MCF 10A (cell line): ENCODE results near the gene THADA. TPM values are rescaled to one million over a fixed set of nuclear protein-coding genes. Genes with fewer than 3 reads are reported as not detected.

Source experiments
- BruUV-seq: library from RNA; stranded (reverse); fragments of 400-500 nt; replicated peaks from 2 replicates; lab custom pipeline; 2021; lab: Mats Ljungman, UMichigan
- CTCF ChIA-PET: fragments of 300-600 bp; sonication (Branson Sonifier 250); formaldehyde crosslinking; extraction: SDS; loops from one replicate; lab custom pipeline; 2021; ENCODE audit warnings: antibody characterized with exemption, inconsistent platforms; lab: Yijun Ruan, JAX
- POLR2A ChIA-PET: fragments of 300-600, 350-650 bp; sonication (Branson Sonifier 250); formaldehyde crosslinking; extraction: SDS; loops from one replicate; lab custom pipeline; 2020; ENCODE audit warnings: antibody characterized with exemption, inconsistent platforms; lab: Yijun Ruan, JAX
- DNase-seq: peaks from one replicate; pipeline ENCODE4 v3.0.0-alpha.2; 2018; ENCODE audit not compliant: unreplicated experiment
- H3K27ac Mint-ChIP-seq: one replicate; pipeline ENCODE4 v1.8.0; 2022; ENCODE audit warnings: mild to moderate bottlenecking, low read depth, mixed read lengths; ENCODE audit not compliant: unreplicated experiment
- H3K27me3 Mint-ChIP-seq: one replicate; pipeline ENCODE4 v1.8.0; 2022; ENCODE audit warnings: mixed read lengths; ENCODE audit not compliant: insufficient read depth, unreplicated experiment
- H3K36me3 Mint-ChIP-seq: one replicate; pipeline ENCODE4 v1.8.0; 2022; ENCODE audit warnings: mild to moderate bottlenecking, moderate library complexity, mixed read lengths; ENCODE audit not compliant: insufficient read depth, unreplicated experiment
- H3K4me1 Mint-ChIP-seq: one replicate; pipeline ENCODE4 v1.8.0; 2022; ENCODE audit warnings: mixed read lengths; ENCODE audit not compliant: insufficient read depth, unreplicated experiment
- H3K4me3 Mint-ChIP-seq: one replicate; pipeline ENCODE4 v1.8.0; 2022; ENCODE audit warnings: mild to moderate bottlenecking, moderate library complexity, mixed read lengths; ENCODE audit not compliant: unreplicated experiment
- H3K9me3 Mint-ChIP-seq: one replicate; pipeline ENCODE4 v1.8.0; 2022; ENCODE audit warnings: mixed read lengths; ENCODE audit not compliant: unreplicated experiment
- intact Hi-C: fragments of 100-400 bp; cut with micrococcal nuclease; formaldehyde crosslinking; loops from 2 replicates; pipeline ENCODE4 v1.14.1; 2022
- total RNA-seq: library from RNA; stranded (reverse); gene quantifications from 2 replicates; pipeline ENCODE4 v1.2.3, GENCODE V29; 2022
- TF ChIP-seq, protein P1 (sequence below): fragments of 200-600 bp; IDR thresholded peaks from one replicate; pipeline ENCODE4 v1.8.0; 2022; ENCODE audit warnings: antibody characterized with exemption, mild to moderate bottlenecking; ENCODE audit not compliant: unreplicated experiment

The THADA gene
- total RNA-seq, 1 experiment from 2014 or later: 49.8 TPM

DNA sequence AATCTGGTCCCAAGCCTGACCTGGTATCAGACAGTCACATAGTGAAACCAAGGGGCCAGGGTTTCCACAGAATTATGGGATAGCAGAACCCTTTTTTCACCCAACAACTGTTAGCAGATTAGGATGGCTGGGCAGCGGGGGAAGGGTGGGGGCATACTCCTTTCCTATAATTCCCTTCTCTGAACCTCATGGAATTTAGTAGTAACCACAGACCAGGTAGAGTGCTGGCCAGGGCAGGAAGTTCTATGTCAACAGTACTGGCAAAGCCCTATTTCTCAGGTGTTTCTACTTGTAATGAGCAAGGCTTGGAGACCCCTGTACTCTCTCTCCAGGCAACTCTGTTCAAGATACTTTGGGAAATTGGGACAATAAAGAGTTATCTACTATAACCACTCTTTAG is 174.6 kb downstream of the THADA start:
- no TSS peak for BruUV-seq
- Mint-ChIP-seq H3K27ac (no peak overlapping the region), H3K4me1 (peaks cover 13% of the 10 kb centered on the region), H3K9me3 (no peaks in the 10 kb centered on the region), H3K27me3 (no peaks in the 10 kb centered on the region), H3K36me3 (peaks cover 9% of the 10 kb centered on the region), H3K4me3 (no peak overlapping the region)
- intact Hi-C loops: no loop called here
- DNase-seq: no peak
- CTCF ChIA-PET: no interaction called here
- POLR2A ChIA-PET: interaction anchor here (0.6 to 1.2 kb wide), 2 partner anchors 12 to 120 kb away, joined by 3 to 4 read pairs; no protein-coding TSS in a partner anchor
- TF ChIP-seq, protein P1, sequence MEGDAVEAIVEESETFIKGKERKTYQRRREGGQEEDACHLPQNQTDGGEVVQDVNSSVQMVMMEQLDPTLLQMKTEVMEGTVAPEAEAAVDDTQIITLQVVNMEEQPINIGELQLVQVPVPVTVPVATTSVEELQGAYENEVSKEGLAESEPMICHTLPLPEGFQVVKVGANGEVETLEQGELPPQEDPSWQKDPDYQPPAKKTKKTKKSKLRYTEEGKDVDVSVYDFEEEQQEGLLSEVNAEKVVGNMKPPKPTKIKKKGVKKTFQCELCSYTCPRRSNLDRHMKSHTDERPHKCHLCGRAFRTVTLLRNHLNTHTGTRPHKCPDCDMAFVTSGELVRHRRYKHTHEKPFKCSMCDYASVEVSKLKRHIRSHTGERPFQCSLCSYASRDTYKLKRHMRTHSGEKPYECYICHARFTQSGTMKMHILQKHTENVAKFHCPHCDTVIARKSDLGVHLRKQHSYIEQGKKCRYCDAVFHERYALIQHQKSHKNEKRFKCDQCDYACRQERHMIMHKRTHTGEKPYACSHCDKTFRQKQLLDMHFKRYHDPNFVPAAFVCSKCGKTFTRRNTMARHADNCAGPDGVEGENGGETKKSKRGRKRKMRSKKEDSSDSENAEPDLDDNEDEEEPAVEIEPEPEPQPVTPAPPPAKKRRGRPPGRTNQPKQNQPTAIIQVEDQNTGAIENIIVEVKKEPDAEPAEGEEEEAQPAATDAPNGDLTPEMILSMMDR: no peak

DNA sequence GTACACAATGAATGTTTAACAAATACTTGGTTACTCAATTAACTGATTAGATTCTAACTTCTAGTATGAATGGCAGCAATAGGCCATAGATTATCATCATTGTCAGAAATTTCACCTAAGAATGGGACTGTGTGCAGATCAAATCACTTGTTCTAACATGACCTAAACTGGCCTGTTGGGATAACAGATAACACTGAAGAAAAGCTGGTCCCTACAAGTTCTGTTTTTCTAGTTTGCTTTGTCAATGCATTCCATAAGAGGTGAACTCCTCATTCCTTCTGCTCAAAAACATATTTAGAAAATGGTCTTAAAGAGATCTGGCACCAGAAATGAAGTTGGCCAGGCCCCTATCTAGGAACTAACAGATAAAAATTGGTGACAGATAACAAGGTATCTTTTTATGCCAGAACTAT is 175.4 kb downstream of the THADA start:
- TF ChIP-seq, protein P1: no peak
- Mint-ChIP-seq H3K9me3 (no peaks in the 10 kb centered on the region), H3K4me3 (no peak overlapping the region), H3K27ac (no peak overlapping the region), H3K4me1 (peaks cover 12% of the 10 kb centered on the region), H3K27me3 (no peaks in the 10 kb centered on the region), H3K36me3 (peaks cover 15% of the 10 kb centered on the region)
- CTCF ChIA-PET: no interaction called here
- intact Hi-C loops: no loop called here
- no peak for DNase-seq
- POLR2A ChIA-PET: interaction anchor here (0.8 to 1.2 kb wide), 4 partner anchors 43 to 120 kb away, joined by 3 to 6 read pairs (median 3); no protein-coding TSS in a partner anchor
- BruUV-seq: no TSS peak

GRCh38 chr2:43419876-43420275 is 176.0 kb downstream of the THADA start:
- no peaks in the 10 kb centered on the region for H3K27me3 Mint-ChIP-seq
- TF ChIP-seq, protein P1: no peak
- ChIA-PET POLR2A (interaction anchor here (0.8 to 1.2 kb wide), 5 partner anchors 9 to 121 kb away, joined by 3 to 6 read pairs (median 3); no protein-coding TSS in a partner anchor), CTCF (no interaction called here)
- H3K36me3 Mint-ChIP-seq: peaks cover 10% of the 10 kb centered on the region
- no TSS peak for BruUV-seq
- intact Hi-C loops: no loop called here
- no peak overlapping the region for H3K27ac Mint-ChIP-seq
- DNase-seq: no peak
- H3K9me3 Mint-ChIP-seq: no peaks in the 10 kb centered on the region
- peaks cover 12% of the 10 kb centered on the region for H3K4me1 Mint-ChIP-seq
- H3K4me3 Mint-ChIP-seq: no peak overlapping the region

GRCh38 chr2:43419243-43419642 is 176.6 kb downstream of the THADA start:
- ChIA-PET POLR2A (interaction anchor here (0.8 kb wide), 1 partner anchor 10 kb away, joined by 3 read pairs; no protein-coding TSS in a partner anchor), CTCF (no interaction called here)
- intact Hi-C loops: no loop called here
- Mint-ChIP-seq H3K9me3 (no peaks in the 10 kb centered on the region), H3K27me3 (no peaks in the 10 kb centered on the region), H3K4me1 (peaks cover 9% of the 10 kb centered on the region), H3K36me3 (peaks cover 9% of the 10 kb centered on the region), H3K4me3 (no peak overlapping the region), H3K27ac (no peak overlapping the region)
- DNase-seq: no peak
- TF ChIP-seq, protein P1: no peak
- no TSS peak for BruUV-seq
